KBM-7 (cell line): ENCODE measurements around the gene CEP70.
"Not testable (repeated sequence)": the region's sequence is repeated elsewhere in the genome, so short reads cannot be mapped to it uniquely, and the experiment has no call there.

ENCODE experiments used
- DNase-seq: peaks from one replicate; pipeline ENCODE4 v3.0.0-alpha.2; 2015
- in situ Hi-C: fragments of 300-500 bp; cut with MboI; formaldehyde crosslinking; loops from 2 replicates; pipeline ENCODE4 v1.14.3; 2020; ENCODE audit warnings: low sequenced_read_pairs, low pct_unique_long_range_greater_than_20kb, mixed read lengths

The CEP70 gene

DNA sequence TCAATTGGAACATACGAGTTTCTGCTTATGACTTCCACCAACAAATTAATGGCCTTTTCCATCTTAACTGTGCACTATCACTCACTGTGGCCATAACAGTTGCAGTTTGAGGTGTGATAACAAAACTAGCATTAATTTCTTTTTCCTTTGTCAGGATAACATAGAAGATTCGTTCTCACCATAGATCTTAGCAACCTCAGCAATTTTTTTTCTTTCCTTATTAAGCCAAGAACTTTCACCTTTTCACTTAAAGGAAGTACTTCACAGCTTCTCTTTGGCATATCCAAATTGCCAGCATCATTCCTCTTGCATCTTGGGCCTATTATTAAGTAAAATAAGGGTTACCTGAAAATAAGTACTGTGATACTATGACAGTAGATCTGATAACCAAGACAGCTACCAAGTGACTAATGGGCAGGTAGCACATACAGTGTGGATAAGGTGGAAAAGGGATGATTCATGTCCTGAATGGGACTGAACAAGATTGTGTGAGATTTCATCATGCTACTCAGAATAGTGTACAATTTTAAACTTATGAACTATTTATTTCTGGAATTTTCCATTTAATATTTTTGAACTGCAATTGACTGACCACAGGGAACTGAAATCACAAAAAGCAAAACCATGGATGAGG, 46.6 kb downstream of the CEP70 start:
- in situ Hi-C loops, result no loop called here
- no peak for DNase-seq

- no peak for DNase-seq
- in situ Hi-C loops, result no loop called here
These were observed 49.5 kb downstream of the CEP70 start for GRCh38 chr3:138544546-138544945.

GRCh38 chr3:138542977-138543376, 51.1 kb downstream of the CEP70 start:
- no peak for DNase-seq
- in situ Hi-C loops, result no loop called here

DNA sequence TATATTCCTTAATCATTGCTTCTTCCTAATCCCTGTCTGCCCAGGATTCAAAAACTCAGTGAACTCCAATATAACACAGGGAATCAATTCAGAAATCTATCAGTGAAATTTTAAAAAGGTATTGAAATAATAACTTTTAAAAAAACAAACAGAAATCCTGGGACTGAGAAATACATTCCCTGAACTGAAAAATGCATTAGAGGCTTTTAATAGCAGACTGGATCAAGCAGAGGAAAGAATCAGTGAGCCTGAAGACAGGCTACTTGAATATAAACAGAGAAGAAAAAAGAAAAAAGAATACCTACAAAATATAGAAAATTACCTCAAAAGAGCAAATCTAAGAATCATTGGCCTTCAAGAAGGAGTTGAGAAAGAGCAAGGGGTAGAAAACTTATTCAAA, 54.7 kb downstream of the CEP70 start:
- in situ Hi-C loops, result no loop called here
- no peak for DNase-seq

GRCh38 chr3:138521445-138521844, 72.6 kb downstream of the CEP70 start:
- DNase-seq, in situ Hi-C loops: not testable (repeated sequence)

DNA sequence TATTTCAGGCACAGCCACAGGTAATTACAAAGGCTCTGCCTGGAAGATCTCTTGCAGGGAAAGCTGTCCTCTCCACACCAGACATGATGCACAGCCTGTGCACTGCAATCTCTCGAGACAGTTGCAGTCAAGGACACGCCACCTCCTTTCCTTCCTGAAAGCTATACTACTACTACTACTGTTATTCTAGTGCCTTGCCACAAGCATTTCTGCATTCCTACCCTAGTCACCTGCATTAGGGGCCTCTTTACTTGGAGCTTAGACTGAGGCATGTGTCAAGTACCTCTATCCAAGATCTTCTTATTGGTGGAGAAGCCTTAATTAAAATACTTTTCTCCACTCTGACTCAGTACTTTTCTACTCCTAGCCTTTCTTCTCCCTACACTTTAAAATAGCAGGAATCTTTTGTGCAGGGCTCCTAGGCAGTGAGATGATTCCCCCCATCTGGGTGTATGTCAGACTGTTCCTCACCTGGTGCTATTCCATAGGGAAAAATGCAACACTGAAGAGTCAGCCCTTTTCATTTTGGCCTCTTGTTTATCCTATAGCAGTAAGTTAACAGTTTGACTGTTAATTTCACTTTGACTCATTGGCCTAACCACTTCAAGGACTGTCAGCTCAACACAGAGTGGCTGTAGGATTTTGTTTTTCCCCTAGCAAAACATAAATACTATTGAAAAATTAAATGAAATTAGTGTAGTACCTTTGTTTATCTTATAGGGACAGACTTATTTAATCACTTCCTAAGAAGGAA, 80.8 kb downstream of the CEP70 start:
- in situ Hi-C loops, result no loop called here
- DNase-seq, result no peak

DNA sequence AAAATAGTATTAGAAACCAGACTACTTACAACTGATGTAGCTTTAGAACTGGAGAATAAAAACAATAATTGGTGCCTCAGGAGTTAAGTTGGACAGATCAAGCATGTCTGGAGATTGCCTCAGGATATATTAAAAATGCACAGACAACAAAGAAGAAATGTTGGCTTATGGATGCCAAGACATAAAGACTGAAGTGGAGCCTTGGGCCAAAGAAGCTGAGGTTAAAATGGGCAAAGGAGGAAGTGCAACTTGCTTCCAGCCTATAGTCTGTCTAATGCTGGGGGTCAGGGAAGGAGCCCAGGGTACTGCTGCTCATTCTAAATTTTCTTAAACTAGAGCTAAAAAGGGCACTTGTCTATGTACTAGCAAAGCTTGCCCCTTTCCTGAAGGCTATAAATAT, 82.1 kb downstream of the CEP70 start:
- in situ Hi-C loops, result no loop called here
- DNase-seq, result no peak

GRCh38 chr3:138509586-138509985, 84.5 kb downstream of the CEP70 start:
- no peak for DNase-seq
- in situ Hi-C loops, result no loop called here

DNA sequence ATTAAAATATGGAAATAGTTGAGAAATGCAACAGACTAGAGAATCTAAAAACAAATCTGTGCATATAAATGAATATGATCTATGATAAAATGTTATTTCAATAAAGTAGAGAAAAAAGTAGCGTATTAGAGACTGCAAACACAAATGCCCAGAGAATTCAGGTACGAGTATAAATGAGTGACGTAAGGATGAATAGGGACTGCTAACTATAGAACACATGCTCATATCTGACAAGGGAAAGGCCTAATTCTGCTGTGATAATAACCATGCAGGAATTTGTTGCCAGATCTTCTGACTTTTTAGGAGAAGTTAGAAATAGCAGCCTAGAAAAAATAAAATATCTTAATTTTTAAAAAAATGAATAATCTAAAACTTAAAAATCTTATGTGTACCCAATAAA, 86.5 kb downstream of the CEP70 start:
- in situ Hi-C loops, result no loop called here
- DNase-seq, result no peak

- in situ Hi-C loops, result no loop called here
- no peak for DNase-seq
These were observed 95.1 kb downstream of the CEP70 start for GRCh38 chr3:138498991-138499390.

GRCh38 chr3:138497851-138498250, 96.2 kb downstream of the CEP70 start:
- in situ Hi-C loops, result no loop called here
- no peak for DNase-seq

- DNase-seq, result no peak
- in situ Hi-C loops, result no loop called here
These were observed 97.0 kb downstream of the CEP70 start for GRCh38 chr3:138497021-138497420.

DNA sequence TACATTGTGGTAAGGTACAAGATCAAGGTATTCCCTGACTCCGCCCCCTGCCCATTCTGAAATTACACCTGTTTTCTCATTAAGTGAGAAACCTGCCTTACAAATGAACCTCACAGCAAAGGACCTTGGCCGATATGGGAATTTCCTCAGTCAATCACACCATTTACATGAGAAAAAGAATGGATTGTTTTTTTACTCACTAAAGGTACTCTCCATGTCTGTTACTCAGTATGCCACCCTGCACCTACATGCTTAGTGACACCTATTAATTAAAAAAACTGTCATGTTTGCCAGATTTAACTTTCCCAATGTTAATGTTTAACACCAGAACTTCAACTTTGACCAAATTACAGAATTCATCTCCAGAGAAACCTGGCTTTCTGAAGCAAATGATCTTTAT, 97.6 kb downstream of the CEP70 start:
- in situ Hi-C loops, result no loop called here
- no peak for DNase-seq

- in situ Hi-C loops, DNase-seq: not testable (repeated sequence)
These were observed 98.4 kb downstream of the CEP70 start for GRCh38 chr3:138495638-138496037.

DNA sequence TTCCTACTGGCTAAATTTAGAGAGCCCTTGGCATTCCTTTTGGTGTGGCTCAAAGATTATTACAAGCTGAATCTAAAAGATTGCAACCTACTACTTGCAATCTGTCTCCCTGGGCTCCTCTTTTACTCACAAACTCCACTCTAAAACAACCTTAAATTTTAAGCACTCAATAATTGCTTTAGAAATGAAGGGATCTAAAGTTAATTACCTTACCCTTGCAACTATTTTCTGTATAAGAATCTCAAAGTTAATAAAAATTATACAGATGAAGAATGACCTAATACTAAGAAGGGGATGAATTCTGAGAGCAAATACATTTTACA, 99.5 kb downstream of the CEP70 start:
- in situ Hi-C loops, result no loop called here
- DNase-seq, result no peak

GRCh38 chr3:138493804-138494606, 100.1 kb downstream of the CEP70 start:
- peak; percentile 14 for DNase-seq
- in situ Hi-C loops, result no loop called here

- in situ Hi-C loops, result no loop called here
These were observed 100.9 kb downstream of the CEP70 start for GRCh38 chr3:138492980-138493675.

DNA sequence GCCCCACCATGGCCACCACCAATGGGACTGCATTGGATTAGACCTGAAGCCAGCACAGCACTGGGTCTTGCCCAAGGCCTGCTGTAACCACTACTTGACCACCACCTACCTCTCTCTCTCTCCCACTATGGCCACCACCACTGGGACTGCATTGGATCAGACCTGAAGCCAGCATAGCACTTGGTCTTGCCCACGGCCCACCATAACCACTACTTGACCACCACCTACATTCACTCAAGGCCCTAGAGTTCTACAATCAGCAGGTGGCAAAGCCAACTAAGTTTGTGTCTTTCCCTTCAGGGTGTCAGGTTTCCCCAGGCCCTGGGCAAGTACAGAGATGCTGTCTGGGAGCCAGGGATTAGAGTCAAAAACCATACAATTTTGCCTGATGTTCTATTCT, 102.1 kb downstream of the CEP70 start:
- in situ Hi-C loops, result no loop called here
- DNase-seq, result no peak

More at GRCh38 chr3:138492980-138493675, 100.9 kb downstream of the CEP70 start:
- DNase-seq, result no peak

DNA sequence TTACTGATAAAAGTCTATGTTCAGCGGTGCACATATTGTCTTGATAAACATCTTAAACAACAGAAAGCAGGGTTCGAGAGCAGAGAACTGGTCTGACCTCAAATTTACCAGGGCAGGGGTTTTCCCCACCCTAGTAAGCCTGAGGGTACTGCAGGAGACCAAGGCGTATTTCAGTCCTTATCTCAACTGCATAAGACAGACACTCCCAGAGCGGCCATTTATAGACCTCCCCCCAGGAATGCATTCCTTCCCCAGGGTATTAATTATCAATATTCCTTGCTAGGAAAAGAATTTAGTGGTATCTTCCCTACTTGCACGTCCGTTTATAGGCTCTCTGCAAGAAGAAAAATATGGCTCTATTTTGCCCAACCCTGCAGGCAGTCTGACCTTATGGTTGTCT, 107.5 kb downstream of the CEP70 start:
- DNase-seq, result not testable (repeated sequence)

GRCh38 chr3:138484672-138485071, 109.4 kb downstream of the CEP70 start:
- DNase-seq, in situ Hi-C loops: not testable (repeated sequence)

More for the DNA sequence above, 107.5 kb downstream of the CEP70 start:
- in situ Hi-C loops, result not testable (repeated sequence)
